HG03457 (cell line): ENCODE measurements around the gene DNAJC11.
"Not testable (repeated sequence)": the region's sequence is repeated elsewhere in the genome, so short reads cannot be mapped to it uniquely, and the experiment has no call there.

Experiments
- ATAC-seq: cut with Tn5 transposase; IDR thresholded peaks from one replicate; pipeline ENCODE4 v1.9.1; 2021; ENCODE audit warnings: moderate number of reproducible peaks; ENCODE audit not compliant: unreplicated experiment

Gene DNAJC11

DNA sequence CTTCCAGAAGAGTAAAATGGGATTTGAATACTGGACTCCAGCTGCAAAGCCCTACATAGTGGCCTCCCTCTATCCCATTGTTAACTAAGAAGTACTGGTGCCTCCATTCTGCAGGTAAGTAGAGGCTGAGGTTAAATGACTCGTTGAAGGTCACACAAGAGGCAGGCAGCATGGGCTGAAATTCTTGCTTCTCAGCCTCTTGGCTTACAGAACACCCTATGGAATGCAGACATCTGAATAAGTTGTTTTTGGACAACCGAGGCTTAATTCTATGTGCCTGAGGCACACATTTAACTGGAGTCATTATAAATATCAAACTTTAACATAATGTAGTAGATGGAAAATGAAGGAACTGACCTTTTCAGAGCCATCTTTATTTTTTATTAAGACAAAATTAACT lies 5.7 kb downstream of the DNAJC11 start:
- ATAC-seq: no peak

DNA sequence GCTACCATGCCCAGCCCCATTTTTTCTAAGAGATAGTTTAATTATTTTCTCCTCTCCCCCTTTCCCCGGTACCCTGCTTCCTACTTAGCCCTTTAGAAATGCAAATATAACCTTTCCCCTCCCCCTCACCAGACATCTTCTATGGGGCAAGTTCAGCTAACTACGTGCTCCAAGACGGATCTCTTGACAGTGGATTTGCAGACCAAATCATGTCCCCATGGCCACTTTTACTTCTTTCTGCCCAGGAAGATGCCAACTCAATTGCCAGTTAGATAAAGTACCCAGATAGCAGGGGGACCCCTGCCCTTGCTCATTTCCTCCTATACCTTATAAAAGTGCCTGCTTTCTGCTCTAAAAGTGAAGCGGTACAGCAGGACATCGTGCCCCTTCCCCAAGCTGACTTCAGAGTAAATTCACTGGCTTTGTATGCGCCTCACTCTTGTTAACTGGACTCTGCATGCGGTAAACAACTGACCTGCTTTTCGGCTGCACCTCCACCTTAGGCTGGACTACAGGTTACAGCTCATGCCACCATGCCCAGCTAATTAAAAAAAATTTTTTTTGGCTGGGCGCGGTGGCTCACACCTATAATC lies 7.4 kb downstream of the DNAJC11 start:
- ATAC-seq: no peak

DNA sequence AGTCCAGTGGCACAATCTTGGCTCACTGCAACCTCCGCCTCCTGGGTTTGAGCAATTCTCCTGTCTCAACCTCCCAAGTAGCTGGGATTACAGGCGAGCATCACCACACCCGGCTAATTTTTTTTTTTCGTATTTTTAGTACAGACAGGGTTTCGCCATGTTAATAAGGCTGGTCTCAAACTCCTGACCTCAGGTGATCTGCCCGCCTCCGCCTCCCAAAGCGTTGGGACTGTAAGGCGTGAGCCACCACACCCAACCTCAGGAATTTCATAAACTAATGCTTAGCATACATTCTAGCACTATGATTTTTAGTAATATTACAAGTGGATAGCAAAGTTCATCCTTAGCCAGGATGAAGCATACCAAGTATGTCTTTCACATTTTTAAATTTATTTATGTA lies 8.7 kb downstream of the DNAJC11 start:
- ATAC-seq: no peak

DNA sequence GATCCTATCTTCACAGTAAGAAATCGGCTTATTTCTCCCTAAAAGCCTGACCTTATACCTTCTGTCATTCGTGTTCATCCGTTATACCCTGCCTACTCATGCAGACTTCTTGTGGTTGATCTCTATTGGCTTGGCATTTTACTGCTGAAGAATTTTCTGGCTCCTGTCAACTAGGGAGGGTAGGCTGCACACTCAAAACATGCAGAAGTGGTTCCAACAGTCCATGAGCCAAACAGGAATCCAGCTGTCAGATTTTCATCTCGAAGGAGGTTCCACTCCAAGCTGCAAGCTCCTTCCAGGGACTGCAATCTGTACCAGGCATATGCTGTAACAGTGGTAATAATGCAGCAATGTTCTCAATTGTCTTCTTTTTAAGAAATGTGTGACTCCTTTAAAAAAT lies 10.1 kb downstream of the DNAJC11 start:
- ATAC-seq: no peak

DNA sequence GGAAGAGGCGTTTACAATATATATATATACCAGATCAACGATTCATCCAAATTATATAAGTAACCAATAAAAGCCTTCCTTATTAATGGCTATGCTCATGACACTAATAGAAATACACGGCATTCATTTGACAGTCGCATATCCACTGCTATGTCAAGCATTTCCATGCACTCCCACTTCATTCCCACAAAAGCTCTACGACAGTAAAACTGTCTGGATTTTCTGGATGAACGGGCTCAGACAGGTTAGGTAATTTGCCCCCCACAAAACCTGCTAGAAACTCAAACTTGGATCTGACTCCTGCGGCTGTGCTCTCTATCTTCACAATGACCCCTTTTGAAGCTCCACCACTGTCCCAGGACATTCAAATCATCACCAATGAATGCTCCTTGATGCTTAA lies 11.4 kb downstream of the DNAJC11 start:
- ATAC-seq: no peak

DNA sequence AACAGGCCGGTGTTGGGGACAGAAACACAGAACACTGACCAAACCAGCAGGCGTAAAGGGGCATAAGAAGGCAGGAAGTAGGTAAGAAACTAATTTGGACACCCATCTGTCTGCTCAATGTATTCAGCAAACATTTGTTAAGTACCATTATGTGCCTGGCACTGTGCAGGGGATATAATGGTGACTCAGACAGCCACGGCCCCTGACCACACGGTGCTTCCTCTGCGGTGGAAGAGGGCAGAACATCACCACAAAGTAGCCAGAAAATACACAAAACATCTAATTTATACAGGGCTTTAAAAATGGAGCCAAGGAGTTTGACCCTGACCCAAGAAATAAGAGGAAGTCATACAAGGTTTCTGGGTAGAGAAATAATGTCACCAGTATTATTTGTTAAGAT lies 12.9 kb downstream of the DNAJC11 start:
- ATAC-seq: no peak

DNA sequence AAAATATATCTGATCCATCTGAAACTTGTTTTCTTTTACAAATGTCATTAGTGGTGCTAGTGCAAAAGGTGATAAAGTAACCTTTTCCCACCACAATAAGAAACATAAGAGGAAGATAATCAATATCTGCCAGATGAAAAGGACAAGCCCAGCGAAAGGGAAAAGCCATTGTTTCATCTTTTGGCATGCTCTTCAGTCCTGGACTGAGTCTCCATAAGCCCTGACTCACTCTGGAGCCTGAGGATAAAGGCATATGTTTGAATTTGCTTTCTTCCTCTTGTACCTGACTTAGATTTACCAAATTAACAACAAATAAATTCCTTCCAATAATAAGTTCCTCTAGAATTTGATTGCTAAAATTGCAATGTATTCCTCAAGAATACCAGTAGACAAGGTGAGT lies 13.6 kb downstream of the DNAJC11 start:
- no peak for ATAC-seq

DNA sequence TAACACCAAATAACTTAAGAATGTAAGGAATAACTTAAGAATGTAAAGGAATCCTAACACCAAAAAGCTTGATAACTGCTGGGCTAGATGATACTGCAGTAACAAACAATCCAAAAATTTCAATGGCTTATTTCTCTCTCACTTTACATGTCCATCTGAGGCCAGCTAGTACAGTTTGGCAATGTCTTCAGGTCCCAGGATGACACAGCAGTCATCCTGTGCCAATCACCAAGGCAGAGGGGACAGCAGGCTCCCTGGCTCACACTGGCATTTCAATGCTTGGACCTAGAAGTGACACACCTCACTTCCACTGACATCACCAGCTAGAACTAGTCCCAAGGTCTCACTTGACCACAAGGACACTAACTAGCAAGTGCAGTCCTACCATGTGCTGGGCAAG lies 15.3 kb downstream of the DNAJC11 start:
- no peak for ATAC-seq

DNA sequence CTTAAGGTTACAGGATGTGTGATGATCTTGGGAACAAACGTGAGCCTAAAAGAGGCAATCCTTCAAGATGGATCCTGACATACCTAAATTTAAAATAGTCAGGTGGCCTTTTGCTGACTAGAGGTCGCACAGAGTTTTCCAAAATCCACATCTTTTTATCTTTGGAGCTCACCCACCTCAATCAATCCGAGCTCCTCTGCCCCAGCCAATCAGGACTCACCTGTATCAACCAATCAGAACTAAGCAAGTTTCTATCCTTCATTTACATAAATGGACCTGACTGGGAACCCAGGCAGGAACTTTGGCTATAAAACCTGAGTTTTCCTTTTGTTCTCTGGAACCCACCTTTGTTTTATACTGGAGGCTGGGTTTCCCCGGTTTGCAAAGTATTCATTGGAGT lies 16.2 kb downstream of the DNAJC11 start:
- no peak for ATAC-seq

DNA sequence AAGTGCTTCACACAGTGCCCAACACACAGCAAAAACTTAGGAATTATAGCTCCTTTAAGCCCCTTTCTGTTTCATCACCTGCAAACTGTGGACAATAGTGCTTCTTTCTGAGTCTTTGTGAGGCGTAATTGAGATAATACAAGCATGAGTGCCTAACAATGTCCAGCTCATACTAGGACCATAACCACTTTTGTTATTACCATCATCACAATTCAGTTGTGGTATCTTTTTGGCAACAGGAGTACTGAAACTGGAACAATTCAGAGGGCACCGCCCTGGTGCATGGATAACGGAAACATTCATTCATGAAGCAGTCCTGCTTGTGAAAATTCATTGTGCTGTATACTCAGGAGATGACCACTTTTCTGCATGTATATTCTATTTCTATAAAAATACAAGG lies 18.2 kb downstream of the DNAJC11 start:
- no peak for ATAC-seq

DNA sequence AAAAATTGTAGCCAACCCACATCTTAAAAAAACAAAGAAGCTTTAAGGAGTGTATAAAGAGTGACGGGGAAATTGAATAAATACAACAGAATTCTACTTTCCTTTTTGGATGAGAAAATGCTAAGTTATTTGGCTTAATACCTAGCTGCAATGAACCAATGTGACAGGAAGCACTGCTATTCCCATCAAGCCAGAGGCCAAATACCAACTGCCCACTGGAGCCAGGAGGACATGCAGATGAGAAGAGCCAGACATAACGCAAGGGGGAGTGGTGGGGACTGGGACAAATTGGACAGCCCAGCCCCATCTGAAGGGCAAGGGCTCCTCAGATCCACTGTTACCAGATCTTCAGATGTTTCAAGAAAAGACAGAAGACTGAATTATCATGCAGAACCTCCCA lies 25.7 kb downstream of the DNAJC11 start:
- ATAC-seq: no peak

DNA sequence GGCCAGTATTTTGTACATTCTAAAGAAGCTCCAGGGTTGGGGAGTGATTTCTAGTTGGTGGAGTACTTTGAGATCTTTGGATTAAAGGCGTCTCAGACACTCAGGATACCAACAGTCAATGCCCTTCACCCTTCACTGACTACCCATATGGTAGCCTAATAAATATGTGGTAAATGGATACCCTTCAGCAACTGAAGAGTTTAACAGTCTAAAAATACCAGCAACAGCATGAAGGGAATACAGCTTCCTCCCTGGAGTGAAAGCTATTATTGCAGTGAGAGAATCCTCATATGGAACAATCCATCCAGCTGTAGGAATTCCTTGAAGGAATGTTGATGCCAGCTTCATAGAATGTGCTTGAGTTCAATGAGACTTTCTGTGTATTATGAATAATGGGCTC lies 26.8 kb downstream of the DNAJC11 start:
- no peak for ATAC-seq

DNA sequence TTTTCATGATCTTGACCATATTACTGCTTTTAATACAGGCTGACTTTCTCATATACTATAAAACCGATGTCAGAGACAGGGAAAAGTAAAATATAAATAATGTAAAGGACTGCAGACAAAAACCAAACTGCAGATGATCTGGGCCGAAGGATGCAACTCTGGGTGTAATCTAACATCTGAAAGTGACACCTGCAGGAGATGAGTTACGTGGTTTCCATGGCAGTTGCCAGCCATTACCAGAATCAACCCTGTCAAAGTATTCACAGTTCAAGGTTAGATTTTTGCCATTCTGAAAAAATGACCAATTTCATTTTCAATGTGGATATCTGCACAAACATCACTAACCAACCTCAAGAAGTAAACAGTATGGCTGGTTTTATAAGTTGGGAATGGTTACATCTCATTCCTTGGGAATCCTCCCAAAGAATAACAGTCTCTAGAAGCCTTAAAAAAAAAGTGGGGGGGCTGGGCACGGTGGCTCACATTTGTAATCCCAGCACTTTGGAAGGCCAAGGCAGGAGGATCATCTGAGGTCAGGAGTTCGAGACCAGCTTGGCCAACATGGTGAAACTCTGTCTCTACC lies 27.7 kb downstream of the DNAJC11 start:
- ATAC-seq: no peak

DNA sequence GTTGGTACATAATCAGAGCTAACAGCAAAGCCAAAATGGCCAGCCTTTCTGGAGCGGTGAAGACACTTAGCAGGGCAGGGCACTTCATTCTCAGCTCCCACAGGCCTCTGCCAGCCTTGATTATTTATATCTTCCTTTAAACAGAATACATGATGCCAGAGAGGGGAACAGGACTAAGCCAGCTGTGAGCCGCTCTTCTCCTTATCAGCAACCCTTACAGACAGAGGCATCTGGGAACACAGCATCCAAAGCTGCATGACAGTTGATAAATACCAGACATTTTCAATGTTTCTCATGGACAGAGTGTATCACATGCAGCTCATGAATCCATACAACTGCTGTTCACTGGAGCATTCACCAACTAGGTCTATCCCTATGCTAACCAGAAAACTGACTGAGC lies 29.1 kb downstream of the DNAJC11 start:
- ATAC-seq: no peak

DNA sequence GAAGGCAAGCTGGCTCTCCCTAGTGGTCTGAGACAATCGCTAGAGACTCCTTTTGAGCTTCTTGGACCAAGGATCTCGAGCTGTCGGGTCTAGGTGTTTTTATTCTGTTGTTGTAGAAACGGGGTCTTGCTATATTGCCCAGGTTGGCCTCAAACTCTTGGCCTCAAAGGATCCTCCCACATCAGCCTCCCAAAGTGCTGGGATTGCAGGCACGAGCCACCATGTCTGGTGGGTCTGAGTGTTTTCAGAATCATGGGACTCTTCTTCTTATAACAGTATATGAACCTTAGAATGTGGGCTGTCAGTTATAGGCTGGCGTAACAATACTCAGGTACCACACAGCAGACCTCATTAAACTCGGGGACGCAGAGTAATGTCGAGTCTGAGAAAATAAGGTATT lies 33.1 kb downstream of the DNAJC11 start:
- ATAC-seq: no peak

DNA sequence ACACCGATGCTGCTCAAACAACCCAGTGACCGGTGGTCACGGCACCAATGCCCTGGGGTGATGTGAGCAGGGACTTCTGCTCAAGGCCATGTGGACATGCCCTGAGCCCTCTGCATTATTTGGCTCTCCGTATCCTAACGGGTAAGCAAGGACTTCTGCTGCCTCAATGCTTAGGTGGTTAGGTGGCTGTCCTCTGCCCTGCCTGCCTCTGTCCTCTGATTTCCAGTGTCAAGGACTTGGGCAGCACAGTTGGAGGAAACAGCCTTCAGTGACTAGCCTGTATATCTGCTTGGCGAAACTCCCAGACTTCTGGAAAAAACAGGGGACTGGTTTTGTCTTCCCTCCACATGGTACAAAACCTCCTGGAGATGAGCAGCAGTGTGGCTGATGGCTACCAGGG lies 34.5 kb downstream of the DNAJC11 start:
- no peak for ATAC-seq

DNA sequence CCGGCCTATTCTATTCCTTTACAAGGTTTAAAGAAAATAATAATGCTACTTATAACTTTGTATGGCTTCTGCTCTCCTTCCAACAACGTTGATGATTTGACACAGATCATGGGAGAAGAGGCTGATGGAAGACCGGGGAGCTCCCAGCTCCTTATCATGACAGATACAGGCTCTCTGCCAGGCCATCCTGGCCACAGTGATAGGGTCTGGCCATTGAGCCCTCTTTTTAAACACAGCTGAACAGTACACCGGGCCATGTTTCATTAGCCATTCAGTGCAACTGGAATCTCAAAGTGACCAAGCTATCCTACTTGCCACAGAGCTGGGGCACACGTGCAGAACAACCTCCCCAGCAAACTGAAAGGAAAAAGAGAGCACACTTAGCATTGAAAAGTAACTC lies 34.9 kb downstream of the DNAJC11 start:
- no peak for ATAC-seq

DNA sequence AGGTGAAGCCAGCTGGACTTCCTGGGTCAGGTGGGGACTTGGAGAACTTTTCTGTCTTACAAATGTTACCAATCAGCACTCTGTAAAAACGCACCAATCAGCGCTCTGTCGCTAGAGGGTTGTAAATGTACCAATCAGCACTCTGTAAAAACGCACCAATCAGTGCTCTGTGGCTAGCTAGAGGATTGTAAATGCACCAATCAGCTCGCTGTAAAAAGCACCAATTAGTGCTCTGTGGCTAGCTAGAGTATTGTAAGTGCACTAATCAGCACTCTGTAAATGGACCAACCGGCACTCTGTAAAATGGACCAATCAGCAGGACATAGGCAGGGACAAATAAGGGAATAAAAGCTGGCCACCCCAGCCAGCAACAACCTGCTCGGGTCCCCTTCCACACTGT lies 39.1 kb downstream of the DNAJC11 start:
- not testable (repeated sequence) for ATAC-seq

DNA sequence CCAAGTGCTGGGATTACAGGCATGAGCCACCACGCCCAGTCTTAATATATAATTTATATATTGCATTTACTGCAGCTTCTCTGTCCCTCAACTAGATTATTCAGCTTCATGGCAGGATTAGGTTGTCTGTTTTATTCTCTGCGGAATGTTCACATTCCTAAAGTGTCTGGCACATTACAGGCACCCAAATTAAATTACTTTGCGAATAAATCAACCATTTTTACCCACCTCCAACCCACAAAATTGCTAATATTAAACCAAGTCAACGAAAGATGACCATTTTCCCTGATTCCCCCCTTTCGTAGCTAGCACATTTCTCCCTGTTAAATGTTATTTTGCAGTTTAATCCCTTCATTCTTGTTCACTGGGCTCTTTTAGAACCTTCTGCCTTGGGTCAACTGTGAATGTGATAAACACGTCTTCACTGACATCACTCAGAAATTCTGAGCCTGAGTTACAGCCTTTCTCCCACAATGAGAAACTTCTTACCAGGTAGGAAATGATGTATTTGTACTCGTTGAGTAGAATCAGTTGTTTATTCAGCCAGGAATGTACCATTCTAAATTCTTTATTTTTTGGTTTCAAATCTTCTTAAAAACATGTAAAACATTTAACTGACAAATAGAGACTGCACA lies 41.1 kb downstream of the DNAJC11 start:
- no peak for ATAC-seq

DNA sequence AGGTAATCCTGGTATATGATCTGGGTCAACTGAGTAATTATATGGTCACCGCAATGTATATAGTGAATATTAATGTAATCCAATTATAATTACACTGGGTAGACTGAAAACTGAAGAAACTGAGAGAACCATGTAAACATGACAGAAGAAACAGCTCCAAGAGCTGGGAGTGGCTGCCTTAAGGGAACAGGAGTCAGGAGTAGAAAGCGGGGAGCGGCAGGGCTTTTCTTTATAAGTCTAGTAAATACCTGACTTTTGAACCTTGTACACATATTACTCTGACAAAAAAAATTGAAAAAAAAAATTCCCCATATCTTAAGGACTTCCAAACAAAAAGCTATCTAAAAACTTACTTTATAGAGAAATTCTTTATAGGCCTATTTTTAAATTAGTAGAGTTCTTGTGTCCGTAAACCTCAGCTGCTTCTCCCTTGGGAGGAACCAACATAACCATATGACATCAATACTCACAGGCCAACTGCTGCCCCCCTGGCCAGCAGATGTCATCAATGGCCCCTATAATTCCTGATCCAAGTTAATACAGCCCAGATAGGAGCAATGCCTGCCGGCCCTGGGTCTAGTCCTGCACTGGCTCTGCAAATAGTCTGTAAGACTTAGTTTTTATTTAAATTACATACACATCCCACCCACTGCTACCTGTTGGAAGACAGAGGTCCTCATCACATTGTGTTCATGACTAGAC lies 43.1 kb downstream of the DNAJC11 start:
- ATAC-seq: no peak

DNA sequence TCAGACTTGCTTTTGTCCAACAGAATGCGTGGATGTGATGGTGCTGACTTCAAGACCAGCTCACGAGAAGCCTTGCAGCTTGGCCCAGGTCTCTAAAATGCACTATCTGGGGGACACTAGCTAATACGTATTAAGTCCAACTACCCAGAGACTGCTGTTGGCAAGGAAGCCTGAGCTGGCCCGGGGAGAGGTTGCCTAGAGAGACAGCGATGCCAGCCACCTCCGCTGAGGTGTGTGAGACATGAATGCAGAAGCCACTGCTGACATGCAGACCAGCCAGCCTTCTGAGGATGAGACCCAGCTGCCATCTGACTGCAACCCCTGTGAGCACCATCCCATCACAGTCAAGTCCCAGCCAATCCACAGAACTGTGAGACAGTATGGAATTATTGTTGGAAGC lies 44.5 kb downstream of the DNAJC11 start:
- ATAC-seq: no peak
